Jurkat, Clone E6-1 (cell line): ENCODE measurements around the gene IQCH. TPM values are rescaled to one million over a fixed set of nuclear protein-coding genes. Genes with fewer than 3 reads are reported as not detected.

Experiments
- DNase-seq: peaks from one replicate; pipeline ENCODE4 v3.0.0-alpha.2; 2011; ENCODE audit warnings: low read depth, low spot score
- H3K4me3 ChIP-seq: 2 replicates; pipeline ENCODE4 v1.5.1; 2011; ENCODE audit warnings: mild to moderate bottlenecking, low read length, control low read depth, moderate library complexity
- polyA plus RNA-seq: library from polyadenylated mRNA; unstranded; fragments of >200 nt; gene quantifications from one replicate; pipeline ENCODE4 v1.2.1, GENCODE V29; 2012; ENCODE audit warnings: missing spikeins; ENCODE audit not compliant: insufficient read length, insufficient read depth

IQCH gene
- polyA plus RNA-seq, result 4.5 TPM

DNA sequence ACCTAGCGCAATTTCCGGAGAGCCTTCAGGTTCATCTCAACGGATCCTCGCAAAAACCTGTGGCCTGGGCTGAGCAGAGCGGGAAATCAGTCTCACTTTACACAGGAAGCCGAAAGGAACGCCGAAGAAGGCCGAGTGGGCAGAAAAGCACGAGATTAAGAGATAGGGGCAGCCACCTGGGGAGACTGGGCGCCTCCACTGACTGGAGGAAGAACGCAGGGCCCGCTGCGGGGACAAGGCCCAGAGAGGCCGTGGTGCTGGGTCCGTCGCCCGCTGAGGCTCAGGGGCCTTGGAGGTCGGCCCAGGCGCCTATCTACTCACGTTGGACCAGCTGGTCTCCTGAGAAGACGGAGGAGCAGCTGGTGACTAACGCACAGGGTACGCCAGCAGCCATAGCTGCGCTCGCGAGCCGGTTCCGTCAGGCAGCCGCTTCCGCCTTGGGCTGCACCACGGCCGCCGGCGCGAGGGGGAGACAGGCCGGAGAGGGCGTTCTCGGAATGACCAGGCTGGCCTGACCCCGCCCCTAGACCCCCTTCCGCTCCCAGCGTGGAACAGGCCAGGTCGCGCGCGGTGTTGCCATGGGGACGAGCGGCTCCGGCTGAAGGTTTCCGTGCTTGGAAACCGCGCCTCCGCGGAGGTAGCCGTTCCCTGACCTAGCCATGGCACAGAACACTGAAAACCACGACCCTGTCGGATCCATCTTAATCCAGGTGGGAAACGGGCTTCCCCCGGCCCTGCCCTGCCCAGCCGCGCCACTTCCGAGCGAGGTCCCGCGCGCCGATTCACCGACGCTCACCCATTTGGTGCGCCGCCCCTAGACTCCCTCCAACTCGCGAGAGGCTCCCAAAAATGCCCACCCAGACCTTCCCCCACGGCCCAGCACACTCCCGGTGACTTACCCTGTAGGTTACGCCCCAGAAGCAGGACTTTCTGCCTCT lies at the start of gene IQCH, which contains the start of gene AAGAB:
TSS of gene IQCH (plus strand) at position 549 of the 938 bp plus-strand sequence. CDS start at position 660, 111 bp downstream.
TSS of gene AAGAB (minus strand) at position 424 of the 938 bp plus-strand sequence. CDS start at position 394, 30 bp downstream.
- H3K4me3 ChIP-seq, result peak within 1 kb of the TSS; percentile 94
- DNase-seq, result peak; percentile 90

DNA sequence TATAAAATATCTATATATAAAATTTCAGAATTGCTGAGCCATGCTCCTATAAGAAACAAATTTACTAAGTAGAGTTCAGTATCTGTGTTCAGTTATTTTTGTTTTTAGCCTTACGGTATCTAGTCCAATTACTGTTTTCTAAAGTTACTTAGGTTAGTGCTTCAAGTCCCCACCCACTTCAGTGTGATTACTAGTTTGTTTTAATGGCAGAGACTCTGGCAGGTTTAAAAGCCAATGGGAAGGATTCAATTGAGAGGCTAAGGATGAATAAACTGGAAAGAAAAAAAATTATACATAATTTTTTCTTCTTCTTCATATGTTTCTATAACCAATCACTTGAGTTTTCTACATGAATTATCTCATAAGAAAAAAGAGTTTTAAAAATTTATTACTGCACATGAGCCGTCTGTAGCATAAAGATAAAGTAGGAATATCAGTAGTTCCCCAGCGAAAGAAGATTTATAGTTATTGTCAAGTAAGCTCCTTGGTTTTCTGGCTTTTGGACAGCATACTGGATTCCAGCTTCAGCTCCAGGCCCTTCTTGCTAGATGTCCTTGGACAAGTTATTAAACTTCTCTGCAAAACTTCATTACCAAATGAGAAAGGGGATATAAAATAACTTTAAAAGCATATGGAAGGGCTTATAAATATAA lies 46.9 kb upstream of the IQCH start:
- H3K4me3 ChIP-seq, result no peak overlapping the region
- no peak for DNase-seq

DNA sequence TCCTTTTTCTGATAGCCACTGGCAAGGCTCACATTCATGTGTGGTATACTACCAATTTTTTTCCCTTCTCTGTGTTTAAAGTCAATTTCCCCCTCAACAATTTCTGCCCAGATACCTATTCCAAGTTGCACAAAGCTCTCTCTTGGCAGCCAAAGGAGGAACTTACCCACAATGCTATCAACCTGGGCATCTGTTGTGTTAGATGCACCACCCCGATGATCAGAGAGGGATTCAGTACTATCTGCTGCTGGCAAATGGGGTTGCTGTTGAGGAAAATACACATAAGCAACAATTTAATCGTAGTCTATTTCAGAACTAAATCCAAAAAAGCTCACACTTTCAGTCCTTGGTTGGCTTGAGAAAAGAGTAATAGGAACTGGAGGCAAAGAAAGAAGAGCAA lies 46.2 kb upstream of the IQCH start:
- no peak overlapping the region for H3K4me3 ChIP-seq
- no peak for DNase-seq

DNA sequence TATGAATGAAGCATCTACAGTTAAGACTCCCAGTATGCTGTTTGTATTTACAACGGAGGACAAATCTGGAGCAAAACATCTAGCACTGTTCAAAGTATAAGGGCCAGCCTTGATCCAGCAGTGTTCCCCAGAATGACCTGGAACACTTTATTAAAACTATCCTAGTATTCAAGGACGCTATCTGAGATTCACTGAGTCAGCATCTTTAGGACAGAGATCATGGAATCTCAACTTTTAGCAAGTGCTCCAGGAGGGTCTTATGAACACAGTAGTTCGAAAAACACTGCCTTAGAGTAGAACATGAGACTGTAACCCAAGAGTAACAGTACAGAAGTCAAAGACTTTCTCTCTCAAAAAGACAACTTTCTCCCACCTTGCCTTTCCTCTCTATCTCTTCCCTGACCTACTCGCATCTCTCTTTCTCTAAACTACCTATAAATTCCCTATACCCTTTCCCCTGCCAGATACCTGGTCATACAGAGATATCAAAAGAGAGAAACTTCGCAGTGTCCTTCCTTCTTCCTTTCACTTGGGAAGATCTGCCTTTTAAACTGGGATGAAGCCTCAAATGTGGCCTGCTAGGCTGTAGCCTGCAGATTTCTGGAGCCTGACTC lies 43.9 kb upstream of the IQCH start:
- DNase-seq, result no peak
- H3K4me3 ChIP-seq, result no peak overlapping the region

DNA sequence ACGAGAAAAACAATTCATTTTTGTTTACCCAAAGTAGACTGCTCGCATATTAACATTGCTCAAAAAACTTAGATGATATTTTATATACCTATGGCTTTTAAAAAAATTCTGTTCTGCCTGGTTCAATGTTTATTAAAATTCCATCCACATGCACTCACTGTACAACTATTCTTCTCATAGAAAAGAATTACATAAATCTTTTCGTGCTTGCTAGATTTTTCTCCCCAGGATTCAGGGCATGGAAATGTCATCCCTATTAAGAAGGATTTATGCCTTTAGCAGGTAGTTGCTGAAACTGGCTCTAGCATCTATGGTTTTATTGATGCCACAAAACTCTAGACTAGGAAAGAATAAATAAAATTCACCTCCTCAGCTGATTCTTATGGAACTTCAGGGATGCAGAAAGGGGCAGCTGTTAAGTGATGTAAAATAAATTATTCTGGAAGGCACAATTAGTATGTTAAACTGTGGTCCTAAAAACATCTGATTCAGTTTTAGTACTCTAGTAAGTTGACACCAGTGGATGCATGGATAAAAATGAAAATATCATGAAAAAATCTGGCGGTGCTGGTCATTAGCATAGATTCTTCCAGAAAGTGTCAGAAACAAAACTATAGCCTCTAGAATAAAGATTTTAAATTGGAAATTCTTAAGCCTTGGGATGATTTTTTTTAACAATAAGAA lies 41.8 kb upstream of the IQCH start:
- DNase-seq, result no peak

DNA sequence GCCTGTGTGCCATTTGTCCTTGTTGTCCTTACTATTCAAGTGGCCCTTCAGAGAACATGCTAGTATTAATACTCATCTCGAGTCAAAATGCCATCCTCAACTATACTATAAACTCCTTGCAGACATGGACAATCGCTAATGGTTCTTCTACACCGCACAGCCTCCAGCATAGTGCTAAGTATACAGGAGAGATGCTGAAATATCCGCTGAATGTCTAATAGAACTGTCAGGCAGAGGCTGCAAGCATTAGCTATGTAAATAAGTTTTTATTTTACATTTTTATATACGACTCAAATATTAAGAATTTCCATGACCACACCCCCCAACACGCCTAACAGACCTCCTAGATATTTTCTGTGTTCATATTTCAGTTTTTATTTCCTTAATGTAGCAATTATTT lies 39.5 kb upstream of the IQCH start:
- no peak overlapping the region for H3K4me3 ChIP-seq
- DNase-seq, result no peak

More for the DNA sequence above, 41.8 kb upstream of the IQCH start:
- H3K4me3 ChIP-seq, result no peak overlapping the region

DNA sequence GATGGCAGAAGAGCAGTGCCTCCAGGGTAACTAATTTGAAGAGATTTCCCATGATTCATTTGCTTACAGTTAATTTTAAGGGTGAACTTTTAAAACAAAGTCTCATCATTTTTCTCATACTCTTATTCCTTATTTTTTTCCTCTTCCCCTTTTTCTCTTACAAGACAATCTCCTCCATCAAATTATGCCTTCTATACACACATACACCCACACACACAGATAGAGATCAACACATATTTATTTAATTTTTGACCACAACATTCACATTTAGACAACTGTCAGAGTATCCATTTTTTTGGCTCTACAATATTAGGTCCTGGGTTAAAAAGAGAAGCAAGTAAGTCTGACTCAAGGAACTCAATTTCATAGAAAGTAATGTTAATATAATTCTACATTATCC lies 37.7 kb upstream of the IQCH start:
- no peak for DNase-seq
- no peak overlapping the region for H3K4me3 ChIP-seq

DNA sequence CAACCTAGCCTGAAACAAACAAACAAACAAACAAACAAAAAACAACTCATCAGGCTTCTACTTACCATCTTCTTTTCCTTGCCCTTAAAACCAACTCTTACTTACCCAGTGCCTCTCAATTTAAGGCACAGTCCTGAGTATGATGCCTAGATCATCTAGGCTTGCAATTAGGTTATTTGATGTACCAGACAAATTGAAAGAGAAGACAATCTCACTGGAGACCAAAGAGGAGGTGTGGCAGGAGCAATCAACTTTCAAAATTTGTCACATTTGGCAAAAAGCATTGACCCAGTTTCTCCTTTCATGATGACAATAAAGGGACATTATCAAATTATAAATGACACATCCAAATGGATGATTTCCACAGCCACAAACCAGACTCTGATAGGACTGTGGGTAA lies 36.2 kb upstream of the IQCH start:
- DNase-seq, result no peak
- no peak overlapping the region for H3K4me3 ChIP-seq

DNA sequence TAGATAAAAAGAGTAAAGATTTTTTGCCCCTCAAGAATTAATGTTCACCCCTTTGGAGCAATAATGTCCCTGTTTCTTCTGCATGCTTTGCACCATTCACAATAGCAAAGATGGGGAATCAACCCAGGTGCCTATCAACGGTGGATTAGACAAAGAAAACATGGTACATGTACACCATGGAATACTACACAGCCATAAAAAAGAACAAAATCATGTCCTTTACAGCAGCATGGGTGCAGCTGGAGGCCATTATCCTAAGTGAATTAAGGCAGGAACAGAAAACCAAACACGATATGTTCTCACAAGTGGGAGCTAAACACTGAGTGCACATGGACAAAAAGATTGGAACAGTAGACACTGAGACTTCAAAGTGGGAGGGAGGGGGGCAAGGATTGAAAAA lies 35.3 kb upstream of the IQCH start:
- H3K4me3 ChIP-seq, result no peak overlapping the region
- no peak for DNase-seq

DNA sequence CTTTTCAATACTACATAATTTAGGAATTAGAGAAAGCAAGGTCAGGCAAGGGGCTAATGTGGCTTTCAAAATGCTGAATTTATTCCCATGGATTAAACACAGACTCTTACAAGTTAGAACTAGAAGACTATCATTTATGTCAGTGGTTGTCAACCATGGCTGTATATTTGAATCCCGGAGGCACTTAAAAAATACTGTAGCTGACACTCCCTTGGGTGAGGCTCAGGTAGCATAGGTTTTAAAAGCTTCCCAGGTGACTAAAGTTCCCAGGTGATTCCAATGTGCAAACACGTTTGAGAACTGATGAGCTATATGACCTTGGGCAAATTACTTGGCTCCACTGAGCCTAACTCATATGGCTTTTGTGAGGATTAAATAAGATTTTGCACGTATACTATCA lies 29.7 kb upstream of the IQCH start:
- no peak for DNase-seq
- H3K4me3 ChIP-seq, result no peak overlapping the region

DNA sequence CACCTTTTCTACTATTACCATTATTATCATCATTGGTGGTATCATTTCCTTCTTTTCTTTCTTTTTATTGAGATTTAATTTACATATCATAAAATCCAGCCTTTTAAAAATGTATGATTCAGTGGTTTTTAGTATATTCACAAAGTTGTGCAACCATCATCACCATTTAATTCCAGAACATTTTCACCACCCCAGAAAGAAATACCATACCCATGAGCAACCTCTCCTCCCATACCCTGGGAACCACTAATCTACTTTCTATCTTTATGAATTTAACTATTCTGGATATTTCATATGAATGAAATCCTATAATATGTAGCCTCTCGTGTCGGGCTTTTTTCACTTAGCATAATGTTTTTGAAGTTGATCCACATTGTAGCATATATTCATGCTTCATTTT lies 29.2 kb upstream of the IQCH start:
- no peak overlapping the region for H3K4me3 ChIP-seq
- DNase-seq, result no peak

DNA sequence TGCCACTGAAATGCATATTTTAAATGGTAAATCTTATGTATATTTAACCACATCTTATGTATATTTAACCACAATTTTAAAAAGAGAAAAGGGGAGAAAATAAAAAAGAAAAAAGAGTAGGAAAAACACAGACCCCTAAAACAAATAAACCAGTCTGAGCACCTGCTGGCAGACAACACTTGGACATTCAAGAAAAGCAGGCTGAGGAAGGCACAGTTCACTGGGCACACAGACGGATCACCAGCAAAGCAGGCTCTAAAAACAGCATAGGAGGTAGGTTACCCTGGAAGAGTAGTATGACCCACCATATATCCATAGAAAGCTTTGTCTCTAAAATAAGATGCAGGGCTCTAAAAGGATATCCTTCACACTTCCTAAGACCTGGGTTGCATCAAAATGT lies 27.2 kb upstream of the IQCH start:
- no peak overlapping the region for H3K4me3 ChIP-seq
- DNase-seq, result no peak

DNA sequence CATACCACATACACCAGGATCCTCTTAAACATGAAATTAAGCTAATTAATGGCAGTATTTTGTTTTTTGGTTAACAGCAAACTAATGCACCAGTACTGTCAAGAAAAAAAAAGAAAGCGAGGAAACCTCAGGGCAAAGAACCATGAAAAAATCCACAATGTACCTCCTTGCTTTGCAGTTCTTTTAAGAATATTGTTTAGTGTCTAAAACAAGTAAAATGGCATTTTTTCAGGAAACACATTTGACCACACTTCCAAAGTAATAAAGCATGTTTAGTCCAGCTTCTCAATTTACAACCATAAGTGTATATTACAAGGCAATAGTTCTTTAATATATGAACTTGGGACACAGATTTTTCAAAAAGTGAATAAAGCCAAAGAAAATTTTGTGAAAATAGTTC lies 26.7 kb upstream of the IQCH start:
- DNase-seq, result no peak
- H3K4me3 ChIP-seq, result no peak overlapping the region

DNA sequence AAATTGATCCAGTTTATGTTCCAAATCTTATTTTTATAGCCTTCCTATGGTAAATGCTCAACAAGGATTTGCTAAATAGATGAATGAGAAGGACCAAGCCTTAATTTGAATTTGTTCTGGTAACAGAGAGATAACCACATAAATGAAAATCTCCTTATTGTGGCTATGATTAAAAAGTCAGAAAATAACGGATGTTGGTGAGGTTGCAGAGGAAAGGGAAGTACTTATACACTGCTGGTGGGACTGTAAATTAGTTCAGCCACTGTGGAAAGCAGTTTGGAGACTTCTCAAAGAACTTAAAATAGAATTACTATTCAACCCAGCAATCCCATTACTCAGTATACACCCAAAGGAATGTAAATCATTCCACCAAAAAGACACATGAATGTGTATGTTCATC lies 26.3 kb upstream of the IQCH start:
- DNase-seq, result peak; percentile 60
- H3K4me3 ChIP-seq, result no peak overlapping the region

DNA sequence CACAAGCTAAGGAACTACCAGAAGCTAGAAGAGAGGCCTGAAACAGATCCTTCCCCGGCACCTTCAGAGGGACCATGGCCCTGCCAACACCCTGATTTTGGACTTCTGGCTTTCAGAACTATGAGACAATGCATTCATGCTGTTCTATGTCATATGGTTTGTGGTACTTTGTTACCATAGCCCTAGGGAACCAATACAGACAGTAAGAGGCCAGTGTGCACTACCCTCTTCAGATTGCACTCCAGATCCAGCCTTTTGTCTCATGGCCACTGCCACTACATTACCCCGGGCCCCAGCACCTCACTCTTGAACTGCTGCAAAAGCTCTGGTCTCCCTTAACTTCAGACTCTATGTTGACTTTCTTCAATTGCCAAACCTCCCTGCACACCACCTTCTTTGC lies 24.1 kb upstream of the IQCH start:
- no peak for DNase-seq
- no peak overlapping the region for H3K4me3 ChIP-seq

DNA sequence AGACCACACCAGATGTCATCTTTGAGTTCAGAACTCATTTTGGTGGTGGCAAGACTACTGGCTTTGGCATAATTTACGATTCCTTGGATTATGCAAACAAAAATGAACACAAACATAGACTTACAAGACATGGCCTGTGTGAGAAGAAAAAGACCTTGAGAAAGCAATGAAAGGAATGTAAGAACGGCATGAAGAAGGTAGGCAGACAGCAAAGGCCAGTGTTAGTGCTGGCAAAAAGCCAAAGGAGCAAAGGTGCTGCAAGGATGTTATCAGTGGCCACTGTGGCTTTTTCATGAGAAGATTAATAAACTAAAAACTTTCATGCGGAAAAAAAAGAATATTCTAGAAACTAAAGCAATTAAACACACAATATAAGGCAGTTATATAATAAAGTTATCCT lies 22.0 kb upstream of the IQCH start:
- no peak overlapping the region for H3K4me3 ChIP-seq
- no peak for DNase-seq

DNA sequence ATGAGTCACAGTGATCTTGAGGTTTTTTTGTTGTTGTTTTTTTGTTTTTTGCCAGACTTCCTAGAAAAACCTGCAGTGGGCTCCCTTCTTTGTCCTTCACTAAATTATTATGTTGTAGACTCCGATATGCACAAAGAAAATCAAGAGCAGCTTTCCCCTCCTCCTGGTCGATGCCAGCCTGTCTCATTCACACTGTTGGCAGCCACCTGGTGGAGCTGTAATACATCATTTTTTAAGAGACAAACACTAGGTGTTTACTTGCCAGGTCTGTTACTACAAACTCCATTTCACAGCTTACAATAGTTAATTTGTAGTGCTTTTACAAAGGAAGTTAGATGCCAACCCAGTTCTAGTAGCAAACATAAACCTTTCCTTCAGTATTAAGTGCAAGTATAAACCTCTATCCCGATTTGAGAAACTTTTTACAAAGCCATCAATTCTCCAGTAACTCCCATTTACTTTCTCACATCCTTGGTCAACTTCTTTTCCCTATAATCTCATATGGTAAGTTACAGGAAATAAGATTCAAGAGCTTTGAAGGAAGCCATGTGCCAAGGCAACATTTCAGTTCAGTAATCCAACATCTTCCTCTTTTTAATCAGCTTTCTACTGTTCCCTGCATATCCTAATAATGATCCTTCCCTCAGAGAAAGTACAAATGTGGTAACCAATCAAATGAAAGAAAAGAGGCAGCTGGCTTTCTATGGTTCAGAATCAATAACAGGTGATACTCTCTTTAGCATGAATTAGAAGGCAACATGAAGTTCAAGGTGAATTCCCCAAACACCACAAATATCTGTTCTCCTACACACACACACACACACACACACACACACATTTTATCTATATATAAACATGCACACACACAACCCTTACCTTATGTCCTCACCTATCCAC lies 14.1 kb upstream of the IQCH start:
- no peak overlapping the region for H3K4me3 ChIP-seq
- no peak for DNase-seq

DNA sequence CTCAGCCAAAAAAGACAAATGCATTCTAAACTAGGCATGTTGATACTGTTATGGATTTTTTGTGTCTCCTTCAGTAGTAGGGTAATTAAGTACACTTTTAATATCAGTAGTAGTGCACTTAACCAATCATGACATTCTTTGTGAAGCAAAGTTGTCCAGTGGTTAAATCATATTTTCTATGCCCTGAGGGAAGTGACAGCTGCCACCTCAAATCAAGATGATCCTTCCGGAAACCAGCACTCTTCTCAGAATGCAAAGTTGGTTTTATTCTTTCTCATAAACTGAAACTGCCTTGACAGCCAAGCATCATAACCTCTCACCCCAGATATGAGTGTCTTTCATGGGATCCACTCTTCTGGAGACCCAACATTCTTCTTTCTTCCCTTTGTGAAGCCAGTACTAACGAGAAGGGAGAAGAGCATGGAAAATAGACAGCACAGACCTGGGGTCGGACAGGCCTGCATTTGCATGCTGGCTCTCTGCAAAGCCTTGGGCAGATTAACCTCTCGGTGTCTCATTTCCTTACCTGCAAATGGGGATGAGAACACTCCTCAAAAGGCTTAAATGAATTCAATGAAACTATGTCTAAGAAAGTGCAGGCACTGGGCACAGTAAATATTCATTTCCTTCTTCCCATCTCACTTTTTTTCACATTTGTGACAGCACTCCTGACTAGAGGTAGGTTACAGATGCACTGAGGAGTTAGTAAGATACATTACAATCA lies 13.3 kb upstream of the IQCH start:
- H3K4me3 ChIP-seq, result no peak overlapping the region
- DNase-seq, result no peak
